Measurements from ENCODE around the gene UBQLN1.
"Not testable (repeated sequence)": the region's sequence is repeated elsewhere in the genome, so short reads cannot be mapped to it uniquely, and the experiment has no call there.

Gene UBQLN1

GRCh38 chr9:83707768-83708514 lies at the start of gene UBQLN1:
Gene UBQLN1, minus strand, starts transcription at chr9:83707958. Its CDS starts 279 bp downstream, at chr9:83707679.
- peak; percentile 98 for DNase-seq (ENCODE audit: low spot score)
- no peak for TF ChIP-seq CTCF (conservative IDR thresholded peaks at IDR 0.05; ENCODE audit: low read depth)
- peak within 1 kb of the TSS; percentile 97 for H3K27ac ChIP-seq
- ChIA-PET CTCF (interaction anchor here (0.5 to 1.2 kb wide), 6 partner anchors 18 to 114 kb away, joined by 3 to 6 read pairs (median 4); no protein-coding TSS in a partner anchor), POLR2A (ENCODE audit: low non-redundant PET) (no interaction called here)

- DNase-seq (ENCODE audit: low spot score), result no peak
- H3K27ac ChIP-seq, result no peak overlapping the region
- ChIA-PET POLR2A (ENCODE audit: low non-redundant PET) (no interaction called here), CTCF (interaction anchor here (0.6 to 0.7 kb wide), 3 partner anchors 20 to 1142 kb away, joined by 3 to 4 read pairs (median 3); no protein-coding TSS in a partner anchor)
- TF ChIP-seq CTCF (conservative IDR thresholded peaks at IDR 0.05; ENCODE audit: low read depth), result no peak
Observed at GRCh38 chr9:83754383-83754977, 46.7 kb upstream of the UBQLN1 start.

- H3K27ac ChIP-seq, result no peak overlapping the region
- no peak for TF ChIP-seq CTCF (conservative IDR thresholded peaks at IDR 0.05; ENCODE audit: low read depth)
- ChIA-PET CTCF (interaction anchor here (0.6 to 0.7 kb wide), 3 partner anchors 41 to 753 kb away, joined by 3 to 5 read pairs (median 3); no protein-coding TSS in a partner anchor), POLR2A (ENCODE audit: low non-redundant PET) (no interaction called here)
- DNase-seq (ENCODE audit: low spot score), result no peak
Observed at GRCh38 chr9:83749706-83750105, 41.9 kb upstream of the UBQLN1 start.

GRCh38 chr9:83744206-83744605 lies 36.4 kb upstream of the UBQLN1 start:
- ChIA-PET POLR2A (ENCODE audit: low non-redundant PET) (no interaction called here), CTCF (no interaction called here)
- H3K27ac ChIP-seq, result no peak overlapping the region
- no peak for TF ChIP-seq CTCF (conservative IDR thresholded peaks at IDR 0.05; ENCODE audit: low read depth)
- DNase-seq (ENCODE audit: low spot score), result no peak

GRCh38 chr9:83733739-83734138 lies 26.0 kb upstream of the UBQLN1 start:
- TF ChIP-seq CTCF (conservative IDR thresholded peaks at IDR 0.05; ENCODE audit: low read depth), result no peak
- CTCF ChIA-PET, result no interaction called here
- no peak overlapping the region for H3K27ac ChIP-seq
- DNase-seq (ENCODE audit: low spot score), result no peak
- POLR2A ChIA-PET (ENCODE audit: low non-redundant PET), result no interaction called here

- POLR2A ChIA-PET (ENCODE audit: low non-redundant PET); DNase-seq (ENCODE audit: low spot score); H3K27ac ChIP-seq: not testable (repeated sequence)
- CTCF ChIA-PET, result interaction anchor here (0.6 kb wide), 1 partner anchor 47 kb away, joined by 3 read pairs; no protein-coding TSS in a partner anchor
Observed at GRCh38 chr9:83728591-83729368, 21.0 kb upstream of the UBQLN1 start.

All from RWPE1 (cell line).